GM12892 (cell line): Measurements from ENCODE around the gene REM2.

Source experiments
- POLR2A ChIP-seq: IDR thresholded peaks from 2 replicates; pipeline ENCODE4 v1.6.1; 2011; ENCODE audit warnings: low read depth, low read length, control low read depth
- POLR2AphosphoS5 ChIP-seq: IDR thresholded peaks from 2 replicates; pipeline ENCODE4 v1.6.1; 2011; ENCODE audit warnings: low read depth, low read length, control low read depth

DNA sequence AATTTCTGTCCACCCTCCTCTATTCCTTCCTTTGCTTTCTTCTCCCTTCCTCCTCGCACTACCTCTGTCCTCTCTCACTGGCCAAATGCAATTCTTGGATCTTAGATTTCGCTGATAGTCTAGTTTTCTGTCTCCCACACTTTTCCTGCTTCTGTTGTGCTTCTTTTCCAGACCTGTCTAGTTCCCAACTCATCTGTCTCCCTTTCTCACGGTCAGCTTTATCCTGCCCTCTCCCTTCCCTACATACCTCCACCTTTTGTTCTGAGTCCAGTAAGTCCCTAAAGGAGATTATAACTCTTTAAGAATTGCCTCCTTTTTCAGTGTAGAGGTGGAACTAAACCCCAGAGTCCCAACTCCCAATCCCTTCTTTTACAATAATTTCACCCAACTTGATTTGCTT is 47.5 kb upstream of the REM2 start:
- TF ChIP-seq POLR2AphosphoS5 (no peak), POLR2A (no peak)
